ENCODE measurements around the gene BCL6. TPM values are rescaled to one million over a fixed set of nuclear protein-coding genes. Genes with fewer than 3 reads are reported as not detected.
A peak's percentile ranks its signal among the peaks of the same experiment; 100 is the strongest.

The BCL6 gene
- total RNA-seq, 4 donors from 2014 or later: 223 to 363 (median 292) TPM

DNA sequence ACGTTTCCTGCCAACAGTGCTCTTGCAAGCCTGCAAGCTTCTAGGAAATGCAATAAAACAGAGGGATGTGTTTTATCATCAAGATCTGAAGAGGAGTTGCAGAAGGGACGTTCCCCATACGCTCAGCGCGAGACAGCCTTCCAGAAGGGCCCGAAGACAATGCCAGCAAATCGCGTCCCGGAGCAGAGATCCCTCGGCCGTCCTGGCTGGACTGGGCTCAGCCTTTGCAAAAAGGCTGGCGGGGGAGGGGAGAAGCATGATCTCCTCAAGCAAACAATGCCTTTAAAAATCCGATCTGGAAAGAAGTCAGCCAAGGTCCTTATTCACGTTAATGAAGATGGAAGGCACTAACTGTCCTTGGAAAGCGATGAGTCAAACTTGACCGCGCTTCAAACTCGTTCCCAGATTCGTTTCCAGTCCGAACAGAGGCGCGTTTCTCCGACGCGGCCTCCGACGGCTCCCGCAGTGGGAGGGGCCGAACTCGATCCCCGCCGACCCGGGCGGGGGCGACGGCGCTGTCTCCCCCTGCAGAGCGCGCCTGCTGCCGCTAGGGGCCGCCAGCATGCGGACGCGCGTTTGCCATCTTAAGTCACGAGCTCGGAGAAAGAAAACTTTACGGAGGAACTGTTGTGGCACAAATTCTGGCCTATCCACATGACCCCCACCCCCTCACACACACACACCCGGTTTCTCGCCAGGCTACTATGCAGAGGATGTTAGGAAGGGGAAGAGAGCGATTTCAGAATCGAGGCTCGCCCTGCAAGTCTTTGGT, 5.5 kb downstream of the BCL6 start:
- Histone ChIP-seq H3K27me3 (no peaks in the 10 kb centered on the region), H3K4me3 (peak overlapping the region; percentile 70 to 94 (median 88)), H3K4me1 (peaks cover 27% of the 10 kb centered on the region in 2 donors), H3K9me3 (no peaks in the 10 kb centered on the region), H3K36me3 (peaks cover 0 to 10% of the 10 kb centered on the region in 2 donors), H3K27ac (peak overlapping the region; percentile 95 to 100 (median 98))
- intact Hi-C loops (cut with DNase I; ENCODE audit: low total_unique reads): loop anchor here (1.0 to 10.0 kb wide), 11 partner anchors 209 to 1403 kb away; no protein-coding TSS in a partner anchor
- DNase-seq (peak; percentile 83 to 91), ATAC-seq (peak; percentile 17 to 29)
- in situ Hi-C loops (cut with MboI; ENCODE audit: low sequenced_read_pairs in 4 of 4): loop anchor here (10.0 to 25.0 kb wide), 16 partner anchors 235 to 1405 kb away; partner anchors contain the start of gene LPP (in 1 of the 4)
- peak; percentile 45 to 78 for TF ChIP-seq POLR2A (IDR thresholded peaks at IDR 0.05)
- TF ChIP-seq, protein P1, sequence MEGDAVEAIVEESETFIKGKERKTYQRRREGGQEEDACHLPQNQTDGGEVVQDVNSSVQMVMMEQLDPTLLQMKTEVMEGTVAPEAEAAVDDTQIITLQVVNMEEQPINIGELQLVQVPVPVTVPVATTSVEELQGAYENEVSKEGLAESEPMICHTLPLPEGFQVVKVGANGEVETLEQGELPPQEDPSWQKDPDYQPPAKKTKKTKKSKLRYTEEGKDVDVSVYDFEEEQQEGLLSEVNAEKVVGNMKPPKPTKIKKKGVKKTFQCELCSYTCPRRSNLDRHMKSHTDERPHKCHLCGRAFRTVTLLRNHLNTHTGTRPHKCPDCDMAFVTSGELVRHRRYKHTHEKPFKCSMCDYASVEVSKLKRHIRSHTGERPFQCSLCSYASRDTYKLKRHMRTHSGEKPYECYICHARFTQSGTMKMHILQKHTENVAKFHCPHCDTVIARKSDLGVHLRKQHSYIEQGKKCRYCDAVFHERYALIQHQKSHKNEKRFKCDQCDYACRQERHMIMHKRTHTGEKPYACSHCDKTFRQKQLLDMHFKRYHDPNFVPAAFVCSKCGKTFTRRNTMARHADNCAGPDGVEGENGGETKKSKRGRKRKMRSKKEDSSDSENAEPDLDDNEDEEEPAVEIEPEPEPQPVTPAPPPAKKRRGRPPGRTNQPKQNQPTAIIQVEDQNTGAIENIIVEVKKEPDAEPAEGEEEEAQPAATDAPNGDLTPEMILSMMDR (IDR thresholded peaks at IDR 0.05 in 4 of 5, conservative IDR thresholded peaks at IDR 0.05 in 1 of 5): peak; percentile 98 to 100 (median 99)

DNA sequence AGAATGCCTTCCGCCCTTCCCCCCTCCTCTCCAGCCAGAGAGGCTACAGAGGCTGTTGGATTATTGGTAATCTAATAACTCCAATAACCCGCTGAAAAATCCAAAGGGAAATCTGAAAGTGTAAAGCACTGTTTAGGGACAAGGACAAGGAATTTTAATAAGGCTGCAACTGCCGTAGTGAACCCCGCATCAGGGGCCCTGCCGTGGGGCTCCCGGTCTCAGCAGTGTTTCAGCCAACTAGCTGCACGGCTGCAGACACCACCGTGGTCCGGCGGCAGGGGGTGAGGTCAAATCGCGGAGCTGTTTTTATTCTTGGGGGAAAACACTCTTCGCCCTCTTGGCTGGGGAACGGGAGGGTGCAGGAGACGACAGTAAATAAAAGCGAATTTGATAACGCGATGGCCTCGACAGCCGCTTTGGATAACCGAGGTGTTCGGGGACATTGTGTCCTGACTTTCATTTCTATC, 6.1 kb downstream of the BCL6 start:
- peak in 1 of 2 donors; percentile 24 for ATAC-seq
- in situ Hi-C loops (cut with MboI; ENCODE audit: low sequenced_read_pairs in 4 of 4) (loop anchor here (10.0 to 25.0 kb wide), 9 partner anchors 473 to 1216 kb away; no protein-coding TSS in a partner anchor), intact Hi-C loops (cut with DNase I; ENCODE audit: low total_unique reads) (loop anchor here (1.0 to 5.0 kb wide), 5 partner anchors 210 to 1403 kb away; no protein-coding TSS in a partner anchor)
- H3K27me3 ChIP-seq: no peaks in the 10 kb centered on the region
- peak overlapping the region; percentile 95 to 100 (median 98) for H3K27ac ChIP-seq
- no peak for TF ChIP-seq POLR2A (IDR thresholded peaks at IDR 0.05)
- TF ChIP-seq, protein P1 (IDR thresholded peaks at IDR 0.05 in 4 of 5, conservative IDR thresholded peaks at IDR 0.05 in 1 of 5): no peak
- peaks cover 0 to 16% of the 10 kb centered on the region in 2 donors for H3K36me3 ChIP-seq
- no peak for DNase-seq
- no peaks in the 10 kb centered on the region for H3K9me3 ChIP-seq
- H3K4me3 ChIP-seq: peak overlapping the region; percentile 70 to 94 (median 88)
- H3K4me1 ChIP-seq: peaks cover 33% of the 10 kb centered on the region in 2 donors

DNA sequence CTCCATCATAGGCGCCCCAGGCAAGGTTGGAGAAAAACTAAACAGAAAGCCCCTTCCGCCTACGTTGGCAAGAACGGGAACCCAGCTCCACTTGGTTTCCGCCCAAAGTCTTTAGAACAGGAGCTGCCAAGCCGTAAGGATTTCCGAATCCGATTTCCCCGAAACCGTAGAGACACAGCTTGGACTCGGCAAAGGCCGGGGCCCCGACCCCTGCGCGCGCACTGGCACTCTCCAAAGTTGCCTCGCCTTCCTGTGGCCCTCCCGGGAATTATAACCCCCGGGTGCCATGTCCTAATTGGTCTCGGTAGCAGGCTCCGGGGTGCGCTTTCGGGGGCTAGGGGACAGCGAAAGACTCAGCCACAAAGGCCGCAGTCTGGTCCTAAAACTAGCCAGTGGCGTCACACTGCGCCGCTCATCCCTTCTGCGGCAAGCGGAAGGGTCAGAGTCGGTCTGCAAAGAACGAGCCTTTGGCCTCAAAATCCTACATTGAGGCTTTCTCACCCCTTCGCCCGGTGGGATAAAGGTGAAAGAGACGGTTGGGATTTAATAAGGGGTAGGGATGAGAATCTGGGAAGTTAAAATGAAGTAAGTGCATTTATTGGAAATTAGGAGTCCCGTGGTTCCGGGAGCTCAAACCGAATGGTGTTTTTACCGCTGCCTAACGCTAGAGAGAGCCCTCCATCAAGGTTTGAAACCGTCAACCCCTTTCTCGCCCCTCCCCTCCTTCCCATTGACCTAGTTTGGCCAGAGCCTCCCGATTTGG, 6.8 kb downstream of the BCL6 start:
- intact Hi-C loops (cut with DNase I; ENCODE audit: low total_unique reads): loop anchor here (1.0 to 5.0 kb wide), 5 partner anchors 210 to 1404 kb away; no protein-coding TSS in a partner anchor
- Histone ChIP-seq H3K27me3 (no peaks in the 10 kb centered on the region), H3K36me3 (peaks cover 0 to 22% of the 10 kb centered on the region in 2 donors), H3K4me3 (peak overlapping the region; percentile 70 to 94 (median 88)), H3K4me1 (peaks cover 40% of the 10 kb centered on the region in 2 donors), H3K27ac (peak overlapping the region; percentile 95 to 100 (median 98)), H3K9me3 (no peaks in the 10 kb centered on the region)
- ATAC-seq (peak; percentile 34 to 37), DNase-seq (peak; percentile 92 to 93)
- peak; percentile 54 to 64 for TF ChIP-seq POLR2A (IDR thresholded peaks at IDR 0.05)
- TF ChIP-seq, protein P1 (IDR thresholded peaks at IDR 0.05 in 4 of 5, conservative IDR thresholded peaks at IDR 0.05 in 1 of 5): peak; percentile 66 to 82 (median 72)
- in situ Hi-C loops (cut with MboI; ENCODE audit: low sequenced_read_pairs in 4 of 4): loop anchor here (10.0 to 25.0 kb wide), 9 partner anchors 474 to 1216 kb away; no protein-coding TSS in a partner anchor

DNA sequence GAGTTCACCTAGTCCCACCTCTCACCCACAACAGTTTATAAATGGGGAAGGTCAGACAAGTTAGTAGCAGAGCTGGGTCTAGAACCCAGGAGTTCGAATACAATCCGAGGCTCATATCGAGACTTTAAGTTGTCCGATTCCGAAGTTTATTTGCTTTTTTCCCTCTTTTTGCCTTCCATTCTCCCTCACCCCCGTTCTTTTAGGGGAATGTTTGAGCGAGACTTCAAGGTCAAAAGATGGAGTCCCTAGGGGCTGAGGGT, 7.3 kb downstream of the BCL6 start:
- in situ Hi-C loops (cut with MboI; ENCODE audit: low sequenced_read_pairs in 4 of 4) (loop anchor here (10.0 to 25.0 kb wide), 9 partner anchors 474 to 1217 kb away; no protein-coding TSS in a partner anchor), intact Hi-C loops (cut with DNase I; ENCODE audit: low total_unique reads) (loop anchor here (2.0 to 5.0 kb wide), 4 partner anchors 211 to 1404 kb away; no protein-coding TSS in a partner anchor)
- ATAC-seq (no peak), DNase-seq (no peak)
- Histone ChIP-seq H3K4me3 (peak overlapping the region; percentile 70 to 94 (median 88)), H3K36me3 (peaks cover 0 to 27% of the 10 kb centered on the region in 2 donors), H3K4me1 (peaks cover 45% of the 10 kb centered on the region in 2 donors), H3K9me3 (no peaks in the 10 kb centered on the region), H3K27ac (peak overlapping the region; percentile 95 to 100 (median 98)), H3K27me3 (no peaks in the 10 kb centered on the region)
- TF ChIP-seq POLR2A (IDR thresholded peaks at IDR 0.05): no peak
- TF ChIP-seq, protein P1 (IDR thresholded peaks at IDR 0.05 in 4 of 5, conservative IDR thresholded peaks at IDR 0.05 in 1 of 5): no peak
